ENCODE data around the gene AP5S1. TPM values are rescaled to one million over a fixed set of nuclear protein-coding genes. Genes with fewer than 3 reads are reported as not detected.

The AP5S1 gene
- total and polyA plus RNA-seq, 2 of the 13 experiments (the other 11 are each of a cell fraction or from before 2014, with no cell fraction given), result 7.9 to 23.2 TPM

DNA sequence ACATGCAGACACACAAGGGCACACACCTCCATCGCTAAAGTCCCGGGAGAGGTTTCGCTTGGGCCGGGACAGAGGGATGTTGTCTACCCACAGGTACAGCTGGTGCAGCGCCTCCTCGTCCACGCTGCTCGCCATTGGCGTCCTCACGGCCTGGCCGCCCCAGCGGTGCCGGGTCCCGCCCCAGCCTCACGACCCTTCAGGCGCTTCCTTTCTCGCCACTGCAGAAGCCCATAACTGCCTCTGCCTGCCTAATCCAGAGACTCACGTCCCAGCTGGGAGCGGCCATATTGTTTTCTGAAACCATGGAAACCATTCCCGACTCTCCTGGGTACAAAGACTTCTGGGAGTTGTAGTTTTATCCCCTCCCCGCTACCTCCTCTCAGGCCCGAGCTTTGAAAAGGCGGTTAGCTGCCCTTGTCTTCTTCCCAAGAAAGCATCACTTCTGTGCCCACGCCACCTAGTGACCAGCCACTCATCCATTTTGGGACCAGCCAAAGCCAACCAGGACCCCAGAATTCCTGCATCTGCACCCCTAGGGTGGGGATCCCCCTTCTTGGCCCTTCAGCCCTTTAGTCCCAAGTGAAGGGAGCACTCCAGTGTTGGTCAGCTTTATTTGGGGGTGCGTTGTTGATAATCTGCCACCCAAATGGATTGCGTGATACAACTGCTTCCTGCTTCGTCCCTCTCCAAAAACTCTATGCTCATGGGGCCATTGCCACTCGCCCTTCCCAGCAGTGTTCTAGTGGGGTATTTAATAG is 39.0 kb upstream of the AP5S1 start, which contains the start of gene SPEF1 (continued):
- TF ChIP-seq, protein P1, sequence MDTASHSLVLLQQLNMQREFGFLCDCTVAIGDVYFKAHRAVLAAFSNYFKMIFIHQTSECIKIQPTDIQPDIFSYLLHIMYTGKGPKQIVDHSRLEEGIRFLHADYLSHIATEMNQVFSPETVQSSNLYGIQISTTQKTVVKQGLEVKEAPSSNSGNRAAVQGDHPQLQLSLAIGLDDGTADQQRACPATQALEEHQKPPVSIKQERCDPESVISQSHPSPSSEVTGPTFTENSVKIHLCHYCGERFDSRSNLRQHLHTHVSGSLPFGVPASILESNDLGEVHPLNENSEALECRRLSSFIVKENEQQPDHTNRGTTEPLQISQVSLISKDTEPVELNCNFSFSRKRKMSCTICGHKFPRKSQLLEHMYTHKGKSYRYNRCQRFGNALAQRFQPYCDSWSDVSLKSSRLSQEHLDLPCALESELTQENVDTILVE (CRISPR knock-in tag; IDR thresholded peaks at IDR 0.05), result peak; percentile 56; the same call in 1 of the 2 replicates
- TF ChIP-seq ATAD3A (CRISPR knock-in tag; IDR thresholded peaks at IDR 0.05) (no peak), ZNF841 (CRISPR knock-in tag; IDR thresholded peaks at IDR 0.05; ENCODE audit: borderline replicate concordance) (no peak), GABPB1 (CRISPR knock-in tag; IDR thresholded peaks at IDR 0.05) (peak; percentile 75), ZNF484 (CRISPR knock-in tag; IDR thresholded peaks at IDR 0.05; ENCODE audit: borderline replicate concordance, low read depth) (no peak), MAF1 (CRISPR knock-in tag; IDR thresholded peaks at IDR 0.05; ENCODE audit: borderline replicate concordance) (no peak), TARDBP (CRISPR knock-in tag; IDR thresholded peaks at IDR 0.05) (peak; percentile 68; the same call in 1 of the 2 replicates), SYNCRIP (IDR thresholded peaks at IDR 0.05; ENCODE audit: insufficient read depth, low read depth, low read length) (no peak), ZNF124 (CRISPR knock-in tag; IDR thresholded peaks at IDR 0.05) (peak; percentile 68; the same call in 1 of the 2 replicates), ZNF839 (CRISPR knock-in tag; IDR thresholded peaks at IDR 0.05; ENCODE audit: borderline replicate concordance) (peak; percentile 26; the same call in 1 of the 2 replicates), ZNF224 (CRISPR knock-in tag; IDR thresholded peaks at IDR 0.05) (no peak), JUN (CRISPR knock-in tag; IDR thresholded peaks at IDR 0.05) (no peak), DPF2 (CRISPR knock-in tag; IDR thresholded peaks at IDR 0.05; ENCODE audit: borderline replicate concordance, low read depth) (no peak), ZNF777 (CRISPR knock-in tag; IDR thresholded peaks at IDR 0.05) (no peak), ZNF225 (CRISPR knock-in tag; IDR thresholded peaks at IDR 0.05) (peak; percentile 49; the same call in 1 of the 2 replicates), ZNF431 (CRISPR knock-in tag; IDR thresholded peaks at IDR 0.05; ENCODE audit: borderline replicate concordance, low read depth) (no peak), CENPX (CRISPR knock-in tag; IDR thresholded peaks at IDR 0.05) (no peak), MED8 (CRISPR knock-in tag; IDR thresholded peaks at IDR 0.05; ENCODE audit: insufficient replicate concordance) (no peak), ARNTL (CRISPR knock-in tag; IDR thresholded peaks at IDR 0.05) (no peak), HOXA5 (CRISPR knock-in tag; IDR thresholded peaks at IDR 0.05) (no peak), BORCS8-MEF2B (CRISPR knock-in tag; IDR thresholded peaks at IDR 0.05) (peak; percentile 76), ZNF570 (CRISPR knock-in tag; IDR thresholded peaks at IDR 0.05; ENCODE audit: borderline replicate concordance) (no peak), CENPT (CRISPR knock-in tag; IDR thresholded peaks at IDR 0.05; ENCODE audit: low read depth) (peak; percentile 59; the same call in 1 of the 2 replicates), SMAD3 (CRISPR knock-in tag; IDR thresholded peaks at IDR 0.05) (0 out of 2 replicates have a peak, but pooled peaks have one; percentile 69), HCFC1 (IDR thresholded peaks at IDR 0.05; ENCODE audit: low read depth, low read length) (peak; percentile 94), PITX1 (CRISPR knock-in tag; IDR thresholded peaks at IDR 0.05) (peak; percentile 80), NCOA5 (CRISPR knock-in tag; IDR thresholded peaks at IDR 0.05) (no peak)
- TF ChIP-seq, protein P2, sequence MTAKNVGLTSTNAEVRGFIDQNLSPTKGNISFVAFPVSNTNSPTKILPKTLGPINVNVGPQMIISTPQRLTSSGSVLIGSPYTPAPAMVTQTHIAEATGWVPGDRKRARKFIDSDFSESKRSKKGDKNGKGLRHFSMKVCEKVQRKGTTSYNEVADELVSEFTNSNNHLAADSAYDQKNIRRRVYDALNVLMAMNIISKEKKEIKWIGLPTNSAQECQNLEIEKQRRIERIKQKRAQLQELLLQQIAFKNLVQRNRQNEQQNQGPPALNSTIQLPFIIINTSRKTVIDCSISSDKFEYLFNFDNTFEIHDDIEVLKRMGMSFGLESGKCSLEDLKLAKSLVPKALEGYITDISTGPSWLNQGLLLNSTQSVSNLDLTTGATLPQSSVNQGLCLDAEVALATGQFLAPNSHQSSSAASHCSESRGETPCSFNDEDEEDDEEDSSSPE (CRISPR knock-in tag; IDR thresholded peaks at IDR 0.05), result peak; percentile 62
- TF ChIP-seq, protein P3, sequence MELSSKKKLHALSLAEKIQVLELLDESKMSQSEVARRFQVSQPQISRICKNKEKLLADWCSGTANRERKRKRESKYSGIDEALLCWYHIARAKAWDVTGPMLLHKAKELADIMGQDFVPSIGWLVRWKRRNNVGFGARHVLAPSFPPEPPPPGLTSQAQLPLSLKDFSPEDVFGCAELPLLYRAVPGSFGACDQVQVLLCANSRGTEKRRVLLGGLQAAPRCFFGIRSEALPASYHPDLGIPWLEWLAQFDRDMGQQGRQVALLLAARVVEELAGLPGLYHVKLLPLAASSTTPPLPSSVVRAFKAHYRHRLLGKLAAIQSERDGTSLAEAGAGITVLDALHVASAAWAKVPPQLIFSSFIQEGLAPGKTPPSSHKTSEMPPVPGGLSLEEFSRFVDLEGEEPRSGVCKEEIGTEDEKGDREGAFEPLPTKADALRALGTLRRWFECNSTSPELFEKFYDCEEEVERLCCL (CRISPR knock-in tag; IDR thresholded peaks at IDR 0.05; ENCODE audit: borderline replicate concordance), result no peak

Measured in HepG2 (cell line).